HFF-Myc (cell line): Measurements from ENCODE around the gene AHCY.
"Not testable (repeated sequence)": the region's sequence is repeated elsewhere in the genome, so short reads cannot be mapped to it uniquely, and the experiment has no call there.

ENCODE experiments used
- DNase-seq: peaks from one replicate; pipeline ENCODE4 v3.0.0-alpha.2; 2011; ENCODE audit warnings: low read depth; ENCODE audit errors: extremely low read depth
- H3K4me3 ChIP-seq: replicated peaks from 2 replicates; pipeline ENCODE4 v1.5.1; 2011; ENCODE audit warnings: low read depth, mild to moderate bottlenecking, control low read depth, low read length
- CTCF ChIP-seq: IDR thresholded peaks from 2 replicates; pipeline ENCODE4 v1.5.1; 2012; ENCODE audit warnings: mild to moderate bottlenecking, low read depth, low read length, control low read depth; ENCODE audit errors: missing control alignments

The AHCY gene

GRCh38 chr20:34302723-34303533, at the start of gene AHCY:
Gene AHCY, minus strand, starts transcription at chr20:34303355. Its CDS starts 85 bp downstream, at chr20:34303270.
- DNase-seq = peak; percentile 93
- TF ChIP-seq CTCF = no peak
- H3K4me3 ChIP-seq = peak within 1 kb of the TSS; percentile 90

- no peak for TF ChIP-seq CTCF
- DNase-seq = no peak
These were observed 46.9 kb upstream of the AHCY start for GRCh38 chr20:34350095-34350494.

GRCh38 chr20:34347571-34347970, 44.4 kb upstream of the AHCY start:
- DNase-seq = no peak
- H3K4me3 ChIP-seq = no peak overlapping the region
- no peak for TF ChIP-seq CTCF

More at GRCh38 chr20:34350095-34350494, 46.9 kb upstream of the AHCY start:
- H3K4me3 ChIP-seq = no peak overlapping the region

GRCh38 chr20:34346533-34346865, 43.3 kb upstream of the AHCY start:
- DNase-seq, H3K4me3 ChIP-seq: not testable (repeated sequence)

GRCh38 chr20:34345839-34346532, 42.8 kb upstream of the AHCY start:
- not testable (repeated sequence) for H3K4me3 ChIP-seq, DNase-seq

GRCh38 chr20:34345402-34345736, 42.2 kb upstream of the AHCY start:
- no peak for DNase-seq
- H3K4me3 ChIP-seq = no peak overlapping the region
- no peak for TF ChIP-seq CTCF

GRCh38 chr20:34344238-34344637, 41.1 kb upstream of the AHCY start:
- no peak overlapping the region for H3K4me3 ChIP-seq
- TF ChIP-seq CTCF = no peak
- no peak for DNase-seq
